ELR (cell line): ENCODE measurements around the gene NMB.
A peak's percentile ranks its signal among the peaks of the same experiment; 100 is the strongest.
"Not testable (repeated sequence)": the region's sequence is repeated elsewhere in the genome, so short reads cannot be mapped to it uniquely, and the experiment has no call there.

Experiments used
- DNase-seq: peaks from one replicate; pipeline ENCODE4 v3.0.0-alpha.2; 2015; ENCODE audit warnings: low read depth

The NMB gene

GRCh38 chr15:84654689-84655453, 3.1 kb downstream of the NMB start:
- DNase-seq: peak; percentile 86

DNA sequence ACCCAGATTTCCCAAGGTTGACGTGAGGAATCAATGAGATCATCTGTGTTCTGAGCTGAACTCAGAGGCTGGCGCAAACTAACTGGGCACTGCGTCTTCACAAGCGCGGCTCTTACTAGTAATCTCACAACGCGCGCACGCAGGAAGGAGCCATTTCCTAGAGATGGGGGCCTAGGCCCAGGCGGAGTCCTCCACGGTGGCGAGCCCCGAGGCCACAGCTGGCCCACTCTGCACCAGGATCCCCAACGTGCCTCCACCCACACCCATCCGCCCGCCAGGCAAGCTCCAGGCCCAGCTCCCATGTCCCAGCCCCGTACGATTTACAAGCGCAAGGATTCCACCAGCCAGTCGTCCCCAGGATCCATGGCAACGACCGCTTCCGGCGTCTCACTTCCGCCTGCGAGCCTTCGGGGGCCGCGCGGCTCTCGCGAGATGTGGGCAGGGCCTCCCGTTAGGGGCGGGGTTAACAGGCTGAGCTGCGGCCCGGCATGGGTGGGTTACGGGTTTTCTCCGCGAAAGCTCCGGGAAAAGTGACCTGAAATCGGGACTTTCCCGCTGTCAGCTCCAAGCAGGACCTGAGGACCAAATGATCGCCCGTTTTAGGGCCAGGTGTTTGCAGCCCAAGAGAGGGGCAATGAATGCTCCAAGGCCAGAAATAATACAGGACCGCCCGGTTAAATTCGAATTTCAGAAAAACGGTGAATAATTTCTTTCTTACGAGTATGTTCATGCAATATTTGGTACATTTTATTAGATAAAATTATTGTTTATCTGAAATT, 3.9 kb downstream of the NMB start, which contains the start of gene WDR73:
TSS of gene WDR73 (minus strand) at position 374 of the 779 bp plus-strand sequence. CDS start at position 365, 9 bp downstream.
- DNase-seq: peak; percentile 95

- no peak for DNase-seq
These were observed 4.5 kb downstream of the NMB start for GRCh38 chr15:84653584-84653909.

GRCh38 chr15:84649706-84650105, 8.3 kb downstream of the NMB start:
- DNase-seq: peak; percentile 42

- no peak for DNase-seq
These were observed 9.5 kb downstream of the NMB start for GRCh38 chr15:84648539-84648938.

GRCh38 chr15:84647726-84648125, 10.3 kb downstream of the NMB start:
- no peak for DNase-seq

- no peak for DNase-seq
These were observed 12.0 kb downstream of the NMB start for GRCh38 chr15:84645997-84646396.

DNA sequence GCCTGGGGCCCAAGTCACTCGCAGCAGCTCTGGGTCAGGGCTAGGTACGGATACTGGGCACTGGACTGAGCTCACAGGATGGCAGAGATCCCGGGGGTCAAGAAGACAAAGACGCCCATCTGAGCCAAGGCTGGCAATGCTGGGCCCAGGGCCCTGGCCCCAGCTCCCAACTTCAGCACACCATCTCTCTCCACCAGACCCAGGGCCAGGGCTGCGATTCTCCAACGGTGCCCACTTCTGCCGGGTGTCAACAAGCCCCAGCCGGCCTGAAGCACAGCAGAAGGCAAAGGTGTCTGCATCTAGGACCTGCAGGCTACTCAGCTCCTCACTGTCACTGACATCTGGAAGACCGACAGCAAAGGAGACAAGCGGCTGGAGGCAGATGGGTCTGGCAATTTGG, 12.5 kb downstream of the NMB start:
- DNase-seq: no peak

DNA sequence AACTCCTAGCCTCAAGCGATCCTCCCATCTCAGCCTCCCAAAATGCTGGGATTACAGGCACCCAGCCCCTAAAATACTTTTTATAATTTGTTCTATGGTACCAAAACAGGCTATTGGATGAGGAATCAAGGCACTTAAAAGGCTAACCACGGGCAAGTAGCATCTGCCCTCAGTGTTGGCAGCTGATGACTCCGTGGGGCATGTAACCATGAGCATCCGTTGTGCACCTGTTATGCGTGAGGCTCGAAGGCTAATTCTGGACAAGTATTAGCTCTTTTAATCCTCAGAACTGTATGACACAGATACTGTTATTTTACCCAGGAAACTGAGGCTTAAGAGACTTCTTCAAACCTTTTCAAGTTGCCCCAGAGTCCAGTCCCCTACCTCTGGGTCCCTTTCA, 14.2 kb downstream of the NMB start:
- no peak for DNase-seq

- not testable (repeated sequence) for DNase-seq
These were observed 15.4 kb downstream of the NMB start for GRCh38 chr15:84642640-84643039.

GRCh38 chr15:84641871-84642270, 16.1 kb downstream of the NMB start:
- not testable (repeated sequence) for DNase-seq

DNA sequence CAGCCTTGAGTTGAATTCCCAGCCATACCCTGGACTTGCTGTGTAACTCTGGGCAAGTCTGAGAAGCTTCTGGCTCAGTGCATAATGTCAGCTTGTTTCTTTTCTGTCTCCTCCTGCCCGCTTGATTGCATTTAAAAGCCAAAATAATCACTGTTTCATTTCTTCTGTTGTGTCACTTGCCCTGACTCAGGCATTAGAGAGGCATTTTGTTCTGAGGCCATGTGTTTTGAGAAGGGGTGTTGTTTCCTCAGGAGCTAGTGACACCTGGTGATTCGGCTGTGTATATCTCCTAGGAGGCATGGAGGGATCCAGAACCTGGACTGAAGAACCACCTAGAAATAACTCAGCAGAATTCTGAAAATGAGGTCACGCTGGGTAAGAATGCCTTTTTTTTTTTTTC, 19.9 kb downstream of the NMB start:
- peak; percentile 44 for DNase-seq

- DNase-seq: no peak
These were observed 23.7 kb downstream of the NMB start for GRCh38 chr15:84634228-84634837.

GRCh38 chr15:84633311-84634227, 24.4 kb downstream of the NMB start:
- peak; percentile 71 for DNase-seq

GRCh38 chr15:84631706-84632272, 26.2 kb downstream of the NMB start:
- peak; percentile 34 for DNase-seq

- no peak for DNase-seq
These were observed 29.0 kb downstream of the NMB start for GRCh38 chr15:84629033-84629432.

DNA sequence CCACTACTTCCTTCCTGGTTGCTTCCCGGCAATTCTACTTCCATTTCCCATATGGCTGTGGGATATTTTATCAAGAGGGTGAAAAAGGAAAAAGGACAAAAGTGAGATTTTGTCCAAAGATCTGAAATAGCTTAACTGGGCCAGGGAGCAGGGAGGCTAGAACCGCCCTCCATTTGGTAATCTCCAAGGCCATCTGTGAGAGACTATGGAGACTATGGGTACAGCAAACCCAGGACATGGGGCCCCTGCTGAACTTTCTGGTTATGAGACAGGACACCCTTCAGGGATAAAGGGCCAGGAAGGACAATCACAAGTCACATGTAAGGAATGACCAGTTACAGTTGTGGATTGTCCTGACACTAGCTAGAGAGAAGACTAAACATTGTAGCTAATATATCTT, 32.9 kb downstream of the NMB start:
- DNase-seq: no peak

GRCh38 chr15:84624359-84624758, 33.6 kb downstream of the NMB start:
- no peak for DNase-seq

DNA sequence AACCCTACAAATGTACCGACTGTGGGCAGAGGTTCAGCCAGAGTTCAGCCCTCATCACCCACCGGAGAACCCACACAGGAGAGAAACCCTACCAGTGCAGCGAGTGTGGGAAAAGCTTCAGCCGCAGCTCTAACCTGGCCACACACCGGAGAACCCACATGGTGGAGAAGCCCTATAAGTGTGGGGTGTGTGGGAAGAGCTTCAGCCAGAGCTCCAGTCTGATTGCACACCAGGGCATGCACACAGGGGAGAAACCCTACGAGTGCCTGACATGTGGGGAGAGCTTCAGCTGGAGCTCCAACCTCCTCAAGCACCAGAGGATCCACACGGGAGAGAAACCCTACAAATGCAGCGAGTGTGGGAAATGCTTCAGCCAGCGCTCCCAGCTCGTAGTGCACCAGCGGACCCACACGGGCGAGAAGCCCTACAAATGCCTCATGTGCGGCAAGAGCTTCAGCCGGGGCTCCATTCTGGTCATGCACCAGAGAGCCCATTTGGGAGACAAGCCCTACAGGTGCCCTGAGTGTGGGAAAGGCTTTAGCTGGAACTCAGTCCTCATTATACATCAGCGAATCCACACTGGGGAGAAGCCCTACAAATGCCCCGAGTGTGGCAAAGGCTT, 36.5 kb downstream of the NMB start:
- no peak for DNase-seq

DNA sequence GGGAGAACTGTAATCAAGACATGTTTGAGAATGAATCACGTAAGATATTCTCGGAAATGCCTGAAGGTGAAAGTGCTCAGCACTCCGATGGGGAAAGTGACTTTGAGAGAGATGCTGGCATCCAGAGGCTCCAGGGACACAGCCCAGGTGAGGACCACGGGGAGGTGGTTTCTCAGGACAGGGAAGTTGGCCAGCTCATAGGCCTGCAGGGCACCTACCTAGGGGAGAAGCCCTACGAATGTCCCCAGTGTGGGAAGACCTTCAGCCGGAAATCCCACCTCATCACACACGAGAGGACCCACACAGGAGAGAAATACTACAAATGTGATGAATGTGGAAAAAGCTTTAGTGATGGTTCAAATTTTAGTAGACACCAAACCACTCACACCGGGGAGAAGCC, 37.4 kb downstream of the NMB start:
- DNase-seq: no peak

GRCh38 chr15:84616235-84616634, 41.8 kb downstream of the NMB start:
- DNase-seq: no peak
